Dermis blood vessel endothelial cell (primary cell): ENCODE measurements around the gene USP54. TPM values are rescaled to one million over a fixed set of nuclear protein-coding genes. Genes with fewer than 3 reads are reported as not detected.

Experiments used
- DNase-seq: peaks from one replicate; pipeline ENCODE4 v3.0.0; 2010
- total RNA-seq: library from RNA; depleted of rRNA; stranded (reverse); fragments of >200 nt; gene quantifications from 2 replicates; pipeline ENCODE4 v1.2.3, GENCODE V29; 2014

USP54 gene
- total RNA-seq, 1 donor from 2014 or later: 8.8 TPM

- peak; percentile 53 for DNase-seq
Observed at GRCh38 chr10:73517166-73517888, 73.8 kb downstream of the USP54 start.

GRCh38 chr10:73512207-73512743, 78.9 kb downstream of the USP54 start:
- no peak for DNase-seq

GRCh38 chr10:73509695-73510094, 81.4 kb downstream of the USP54 start:
- DNase-seq: no peak

- DNase-seq: no peak
Observed at GRCh38 chr10:73506491-73506890, 84.7 kb downstream of the USP54 start.

- no peak for DNase-seq
Observed at GRCh38 chr10:73506074-73506473, 85.1 kb downstream of the USP54 start.

- DNase-seq: no peak
Observed at GRCh38 chr10:73503037-73503436, 88.1 kb downstream of the USP54 start.

- peak; percentile 36 for DNase-seq
Observed at GRCh38 chr10:73501651-73502050, 89.5 kb downstream of the USP54 start.

- no peak for DNase-seq
Observed at GRCh38 chr10:73497623-73498022, 93.5 kb downstream of the USP54 start.

GRCh38 chr10:73495884-73496674, 95.1 kb downstream of the USP54 start, which contains the start of gene PPP3CB:
Gene PPP3CB, minus strand, starts transcription at chr10:73496024. Its CDS starts 135 bp downstream, at chr10:73495889.
- peak; percentile 98 for DNase-seq

- DNase-seq: peak; percentile 79
Observed at GRCh38 chr10:73495226-73495883, 95.8 kb downstream of the USP54 start.

GRCh38 chr10:73494877-73495225, 96.3 kb downstream of the USP54 start:
- DNase-seq: no peak

- no peak for DNase-seq
Observed at GRCh38 chr10:73494213-73494612, 96.9 kb downstream of the USP54 start.

- peak; percentile 16 for DNase-seq
Observed at GRCh38 chr10:73493781-73494180, 97.4 kb downstream of the USP54 start.

GRCh38 chr10:73486601-73487000, 104.5 kb downstream of the USP54 start:
- DNase-seq: no peak

GRCh38 chr10:73485320-73485719, 105.8 kb downstream of the USP54 start:
- no peak for DNase-seq

GRCh38 chr10:73480158-73480557, 111.0 kb downstream of the USP54 start:
- DNase-seq: peak; percentile 45

GRCh38 chr10:73478636-73479035, 112.5 kb downstream of the USP54 start:
- no peak for DNase-seq

- DNase-seq: no peak
Observed at GRCh38 chr10:73471226-73471625, 119.9 kb downstream of the USP54 start.

GRCh38 chr10:73469579-73469978, 121.6 kb downstream of the USP54 start:
- no peak for DNase-seq

- DNase-seq: no peak
Observed at GRCh38 chr10:73467206-73467605, 123.9 kb downstream of the USP54 start.

- DNase-seq: no peak
Observed at GRCh38 chr10:73465978-73466726, 125.0 kb downstream of the USP54 start.

GRCh38 chr10:73460897-73461296, 130.2 kb downstream of the USP54 start:
- no peak for DNase-seq
